ENCODE measurements around the gene LPP. TPM values are rescaled to one million over a fixed set of nuclear protein-coding genes. Genes with fewer than 3 reads are reported as not detected.

The LPP gene
- total RNA-seq, 3 donors from 2014 or later (not counting 1 experiment from before 2014, with no cell fraction given), result 137 to 163 (median 149) TPM

GRCh38 chr3:188271226-188271914 is 117.4 kb downstream of the LPP start:
- Mint-ChIP-seq H3K27ac (peak overlapping the region; percentile 40 to 52), H3K9me3 (no peaks in the 10 kb centered on the region), H3K36me3 (no peaks in the 10 kb centered on the region), H3K27me3 (ENCODE audit: low read depth in 2 of 2) (no peaks in the 10 kb centered on the region), H3K4me1 (peaks cover 53 to 55% of the 10 kb centered on the region in 2 donors), H3K4me3 (no peak overlapping the region)
- TF ChIP-seq CTCF (IDR thresholded peaks at IDR 0.05), result no peak
- intact Hi-C loops (cut with micrococcal nuclease), result no loop called here
- no peaks in the 10 kb centered on the region for H3K4me1 ChIP-seq (ENCODE audit: control insufficient read depth, insufficient read depth, low read length)
- H3K4me3 ChIP-seq (ENCODE audit: low read length), result no peak overlapping the region
- H3K36me3 ChIP-seq (ENCODE audit: control insufficient read depth, insufficient read depth, low read length), result no peaks in the 10 kb centered on the region
- ATAC-seq (no peak), DNase-seq (no peak)
- no peaks in the 10 kb centered on the region for H3K27me3 ChIP-seq (ENCODE audit: control insufficient read depth, insufficient read depth, low read length)
- H3K27ac ChIP-seq (ENCODE audit: low read length), result no peak overlapping the region
- WGBS (ENCODE audit: insufficient coverage), result 90% methylated on average over 4 of the region's 5 CpGs
- no peaks in the 10 kb centered on the region for H3K9me3 ChIP-seq (ENCODE audit: control insufficient read depth, insufficient read depth, low read length)

DNA sequence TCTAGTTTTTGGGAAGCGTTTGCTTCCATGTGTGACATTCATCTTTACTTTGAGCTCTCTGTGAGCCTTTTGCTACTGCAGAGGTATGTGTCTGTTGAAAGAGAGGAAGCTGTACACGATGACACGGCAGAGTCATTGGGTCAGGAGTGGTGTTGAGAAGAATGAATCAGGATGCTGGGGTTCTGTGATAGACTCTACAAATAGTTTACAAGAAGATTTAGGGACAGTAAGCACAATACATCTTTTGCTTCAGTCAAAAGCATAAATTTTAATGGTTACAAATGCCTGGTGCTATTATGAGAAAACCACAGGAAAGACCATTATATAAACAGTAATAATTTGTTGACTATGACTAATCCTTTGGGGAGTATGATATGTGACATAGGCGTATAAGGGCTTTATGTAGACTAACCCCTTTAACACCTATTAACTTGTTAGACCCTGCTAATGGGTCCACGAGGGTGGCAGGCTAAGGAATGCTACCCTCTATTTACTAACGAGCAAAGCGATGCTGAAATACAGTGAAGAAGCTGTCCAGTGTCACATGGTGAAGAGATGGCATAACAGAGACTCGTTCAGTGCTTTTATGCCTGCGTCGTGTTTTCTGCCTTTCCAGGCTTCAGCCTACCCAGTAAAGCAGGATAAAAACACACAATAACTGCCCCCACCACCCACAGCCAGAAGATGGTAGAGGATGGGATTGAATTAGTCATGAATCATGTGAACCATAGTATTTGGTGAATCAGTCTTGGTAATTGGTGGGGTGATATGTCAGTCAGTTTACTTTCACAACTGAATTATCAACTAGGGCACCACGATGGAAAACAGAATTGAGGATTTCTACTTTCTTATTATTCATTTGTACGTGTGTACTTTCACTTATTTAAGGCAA is 118.8 kb downstream of the LPP start:
- Mint-ChIP-seq H3K27me3 (ENCODE audit: low read depth in 2 of 2) (no peaks in the 10 kb centered on the region), H3K36me3 (no peaks in the 10 kb centered on the region), H3K4me3 (no peak overlapping the region), H3K9me3 (no peaks in the 10 kb centered on the region), H3K27ac (no peak overlapping the region), H3K4me1 (peaks cover 46 to 54% of the 10 kb centered on the region in 2 donors)
- no peak overlapping the region for H3K27ac ChIP-seq (ENCODE audit: low read length)
- intact Hi-C loops (cut with micrococcal nuclease), result no loop called here
- H3K27me3 ChIP-seq (ENCODE audit: control insufficient read depth, insufficient read depth, low read length), result no peaks in the 10 kb centered on the region
- H3K9me3 ChIP-seq (ENCODE audit: control insufficient read depth, insufficient read depth, low read length), result no peaks in the 10 kb centered on the region
- WGBS (ENCODE audit: insufficient coverage), result 80% methylated on average over 9 of the region's 12 CpGs
- ATAC-seq (no peak), DNase-seq (no peak)
- H3K4me3 ChIP-seq (ENCODE audit: low read length), result no peak overlapping the region
- TF ChIP-seq CTCF (IDR thresholded peaks at IDR 0.05), result no peak
- no peaks in the 10 kb centered on the region for H3K36me3 ChIP-seq (ENCODE audit: control insufficient read depth, insufficient read depth, low read length)
- H3K4me1 ChIP-seq (ENCODE audit: control insufficient read depth, insufficient read depth, low read length), result no peaks in the 10 kb centered on the region

- H3K27ac Mint-ChIP-seq, result no peak overlapping the region
- H3K36me3 Mint-ChIP-seq, result no peaks in the 10 kb centered on the region
- Histone ChIP-seq H3K9me3 (ENCODE audit: control insufficient read depth, insufficient read depth, low read length) (no peaks in the 10 kb centered on the region), H3K4me1 (ENCODE audit: control insufficient read depth, insufficient read depth, low read length) (no peaks in the 10 kb centered on the region), H3K27me3 (ENCODE audit: control insufficient read depth, insufficient read depth, low read length) (no peaks in the 10 kb centered on the region), H3K36me3 (ENCODE audit: control insufficient read depth, insufficient read depth, low read length) (no peaks in the 10 kb centered on the region), H3K27ac (ENCODE audit: low read length) (no peak overlapping the region), H3K4me3 (ENCODE audit: low read length) (no peak overlapping the region)
- 90% methylated on average over 3 of the region's 4 CpGs for WGBS (ENCODE audit: insufficient coverage)
- H3K27me3 Mint-ChIP-seq (ENCODE audit: low read depth in 2 of 2), result no peaks in the 10 kb centered on the region
- H3K4me3 Mint-ChIP-seq, result no peak overlapping the region
- DNase-seq (no peak), ATAC-seq (no peak)
- TF ChIP-seq CTCF (IDR thresholded peaks at IDR 0.05), result no peak
- no peaks in the 10 kb centered on the region for H3K9me3 Mint-ChIP-seq
- intact Hi-C loops (cut with micrococcal nuclease), result no loop called here
- peaks cover 33 to 46% of the 10 kb centered on the region in 2 donors for H3K4me1 Mint-ChIP-seq
These were observed 120.4 kb downstream of the LPP start for GRCh38 chr3:188274249-188274915.
